ENCODE data around the gene GPATCH2L.

Gene GPATCH2L

DNA sequence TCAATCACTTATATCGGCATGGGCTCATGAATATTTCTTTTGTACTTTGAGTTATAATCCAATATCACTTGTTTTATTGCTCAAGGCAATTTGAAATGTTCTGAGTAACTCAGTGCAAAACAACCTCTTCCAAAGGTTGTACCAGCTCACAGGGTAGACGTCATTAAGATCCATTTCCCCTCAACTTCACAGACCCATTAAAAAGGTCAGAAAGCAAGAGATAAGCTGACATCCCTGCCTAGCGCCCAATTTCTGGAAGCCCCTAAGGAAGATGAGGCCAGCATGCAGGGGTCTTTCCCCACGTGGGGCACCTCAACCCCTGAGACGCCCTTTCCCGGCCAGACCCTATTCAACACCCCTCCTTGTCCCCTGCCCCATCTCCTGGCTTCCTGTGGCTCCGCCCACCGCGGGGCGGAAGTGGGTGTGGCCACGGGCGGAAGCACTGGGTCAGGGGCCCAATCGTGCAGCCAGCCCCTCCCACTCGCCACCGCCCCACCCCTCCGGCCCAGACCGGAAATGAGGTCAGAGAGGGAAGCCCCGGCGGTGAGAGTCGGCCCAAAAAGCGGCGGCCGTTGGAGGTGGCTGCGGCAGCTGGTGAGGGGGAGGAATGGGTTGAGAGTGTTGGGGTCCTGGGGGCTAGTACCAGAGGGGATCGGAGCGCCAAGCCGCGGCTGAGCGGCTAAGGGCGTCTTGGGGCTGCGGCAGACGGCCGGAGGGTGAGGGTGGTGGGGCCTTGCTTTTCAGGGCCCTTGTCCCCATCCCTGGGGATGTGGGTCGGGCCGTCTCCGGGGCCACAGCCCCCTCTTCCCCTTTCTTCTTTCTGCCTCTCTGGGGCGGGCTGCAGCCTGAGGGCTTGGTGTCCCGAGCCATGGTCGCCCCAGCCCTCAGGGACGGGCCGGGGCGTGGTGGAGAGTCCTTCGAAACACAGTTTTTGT is at the start of gene GPATCH2L:
Gene GPATCH2L (plus strand): TSS at position 525 of the 935 bp plus-strand sequence. CDS start 2,442 bp downstream, outside the sequence.
- peak; percentile 97 for DNase-seq (ENCODE audit: low read depth in 1 of 2, low spot score in 1 of 2)

DNA sequence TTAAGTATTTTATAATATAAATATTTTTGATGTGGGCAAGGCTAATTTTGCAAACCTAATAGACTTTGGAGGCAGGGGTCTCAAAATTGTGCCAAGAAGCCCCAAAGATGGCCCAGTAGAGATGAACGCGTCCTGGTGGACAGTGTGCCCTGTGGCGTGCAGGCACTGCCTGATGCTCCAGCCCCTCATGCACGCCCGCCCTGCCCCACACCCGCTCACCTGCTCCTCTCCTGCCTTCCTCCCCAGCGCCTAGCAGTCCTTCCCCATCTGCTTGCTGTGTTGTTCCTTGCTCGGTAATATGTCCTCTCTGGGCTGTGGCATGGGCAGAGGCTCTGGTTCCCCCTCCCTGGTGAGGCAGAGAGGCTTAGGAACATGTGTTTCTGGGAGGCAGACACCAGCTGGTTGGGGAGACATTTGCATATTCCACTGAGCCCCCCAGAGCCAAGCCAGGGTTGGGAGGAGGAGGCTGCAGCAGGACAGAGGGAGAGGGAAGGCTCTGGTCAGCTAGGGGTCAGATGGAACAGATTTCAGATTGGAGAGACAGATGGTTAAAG is 46.8 kb upstream of the GPATCH2L start:
- no peak for DNase-seq (ENCODE audit: low read depth in 1 of 2, low spot score in 1 of 2)

DNA sequence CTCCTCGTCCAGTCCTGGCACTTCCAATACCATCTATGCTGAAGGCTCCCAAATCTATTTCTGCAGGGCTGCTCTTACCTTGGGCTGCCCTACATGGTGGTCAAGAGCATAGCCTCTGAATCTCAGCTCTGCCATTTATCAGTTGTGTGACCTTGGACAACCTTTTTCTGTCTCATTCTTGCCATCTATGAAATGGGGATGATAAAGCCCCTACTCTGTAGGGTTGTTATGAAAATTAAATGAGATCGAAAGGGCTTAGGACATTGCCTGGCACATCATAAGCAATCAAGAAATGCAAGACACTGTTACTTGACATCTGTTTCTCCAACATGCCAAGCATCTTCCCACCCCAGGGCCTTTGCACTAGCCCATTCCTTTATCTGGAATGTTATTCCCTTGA is 45.5 kb upstream of the GPATCH2L start:
- DNase-seq (ENCODE audit: low read depth in 1 of 2, low spot score in 1 of 2): no peak

DNA sequence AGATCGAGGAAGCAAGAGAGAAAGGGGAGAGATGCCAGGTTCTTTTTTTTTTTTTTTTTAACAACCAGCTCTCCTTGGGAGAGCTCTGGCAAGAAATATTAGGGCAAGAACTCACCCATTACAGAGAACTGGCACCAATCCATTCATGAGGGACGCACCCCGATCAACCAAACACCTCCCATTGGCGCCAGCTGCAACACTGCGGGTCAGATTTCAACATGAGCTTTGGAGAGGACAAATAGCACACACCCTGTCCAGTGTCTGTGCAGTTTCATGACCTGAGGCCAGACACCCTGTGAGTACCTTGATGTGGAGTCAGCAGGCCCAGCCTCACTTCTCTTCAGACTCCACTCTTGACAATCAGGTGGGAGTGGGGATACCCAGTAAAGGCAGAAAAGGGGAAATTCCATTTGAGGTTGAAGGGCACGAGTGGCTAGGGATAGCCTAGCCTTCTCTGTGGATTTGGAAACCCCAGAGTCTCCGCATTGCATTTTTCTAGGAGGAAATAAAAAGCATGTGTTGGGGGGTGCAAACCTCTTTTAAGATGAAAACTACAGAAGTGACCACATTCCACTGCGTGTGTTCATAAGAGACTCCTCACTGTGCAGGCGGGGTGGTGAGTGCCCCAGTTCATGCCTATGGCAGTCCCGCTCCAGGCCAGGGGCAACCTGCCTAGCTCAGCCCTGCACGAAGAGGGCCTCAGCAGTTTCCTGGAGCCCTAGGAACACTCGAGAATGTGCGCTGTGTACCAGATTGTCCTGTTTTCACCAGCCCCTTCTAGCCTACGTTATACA is 42.4 kb upstream of the GPATCH2L start:
- DNase-seq (ENCODE audit: low read depth in 1 of 2, low spot score in 1 of 2): no peak

- no peak for DNase-seq (ENCODE audit: low read depth in 1 of 2, low spot score in 1 of 2)
Measured at GRCh38 chr14:76112889-76113624, 38.7 kb upstream of the GPATCH2L start.

- no peak for DNase-seq (ENCODE audit: low read depth in 1 of 2, low spot score in 1 of 2)
Measured at GRCh38 chr14:76113691-76114090, 38.0 kb upstream of the GPATCH2L start.

- DNase-seq (ENCODE audit: low read depth in 1 of 2, low spot score in 1 of 2): no peak
Measured at GRCh38 chr14:76115010-76115422, 36.7 kb upstream of the GPATCH2L start.

DNA sequence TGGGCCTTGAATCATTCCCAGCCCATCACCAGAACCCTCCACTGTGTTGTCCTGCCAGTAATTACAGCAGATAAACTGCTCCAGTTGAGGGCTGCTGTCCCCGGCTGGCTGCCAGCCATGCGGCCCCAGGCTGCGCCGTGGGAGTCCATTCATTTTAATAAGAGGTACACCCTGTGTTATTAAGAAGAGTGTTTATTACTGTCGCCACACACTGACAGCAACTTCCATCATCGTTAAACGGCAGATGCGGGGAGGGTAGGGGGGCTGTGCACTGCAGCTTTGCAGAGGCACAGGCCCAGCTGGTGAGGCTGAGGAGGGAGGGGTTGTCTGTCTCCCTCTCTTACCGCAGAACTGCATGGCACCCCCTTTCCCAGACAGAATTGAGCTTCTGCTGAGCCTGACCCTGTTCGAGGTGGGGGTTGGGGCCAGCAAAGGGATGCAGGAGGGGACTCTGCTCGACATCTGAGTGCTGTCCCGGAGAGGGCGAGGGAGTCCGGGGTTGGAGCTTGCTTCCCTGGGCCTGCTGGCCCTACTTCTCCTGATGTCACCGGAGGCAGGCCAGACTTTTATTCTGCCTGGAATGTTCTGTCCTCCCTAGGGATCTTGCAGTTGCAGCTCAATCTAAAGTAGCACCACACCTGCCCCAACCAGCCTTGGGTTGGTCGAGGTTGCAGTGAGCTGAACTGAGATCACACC is 33.8 kb upstream of the GPATCH2L start:
- no peak for DNase-seq (ENCODE audit: low read depth in 1 of 2, low spot score in 1 of 2)

DNA sequence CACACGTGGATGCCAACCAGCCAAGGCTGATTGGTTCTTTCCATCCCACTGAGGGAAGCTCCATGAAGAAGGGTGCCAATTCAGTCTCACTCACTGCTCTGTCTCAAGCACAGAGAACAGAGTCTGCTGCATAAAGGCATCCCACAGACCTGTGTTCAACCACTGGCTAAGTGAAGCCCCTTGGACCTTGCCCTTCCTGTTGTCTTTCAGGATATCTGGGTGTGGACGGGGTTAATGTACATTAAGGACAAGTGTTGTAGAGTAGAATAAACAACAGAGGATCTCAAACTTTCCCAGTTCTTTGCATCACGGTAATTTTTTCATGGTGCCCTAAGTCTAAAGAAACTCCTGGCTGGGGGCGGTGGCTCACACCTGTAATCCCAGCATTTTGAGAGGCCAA is 33.1 kb upstream of the GPATCH2L start:
- DNase-seq (ENCODE audit: low read depth in 1 of 2, low spot score in 1 of 2): no peak

GRCh38 chr14:76121089-76121748 is 30.5 kb upstream of the GPATCH2L start:
- no peak for DNase-seq (ENCODE audit: low read depth in 1 of 2, low spot score in 1 of 2)

DNA sequence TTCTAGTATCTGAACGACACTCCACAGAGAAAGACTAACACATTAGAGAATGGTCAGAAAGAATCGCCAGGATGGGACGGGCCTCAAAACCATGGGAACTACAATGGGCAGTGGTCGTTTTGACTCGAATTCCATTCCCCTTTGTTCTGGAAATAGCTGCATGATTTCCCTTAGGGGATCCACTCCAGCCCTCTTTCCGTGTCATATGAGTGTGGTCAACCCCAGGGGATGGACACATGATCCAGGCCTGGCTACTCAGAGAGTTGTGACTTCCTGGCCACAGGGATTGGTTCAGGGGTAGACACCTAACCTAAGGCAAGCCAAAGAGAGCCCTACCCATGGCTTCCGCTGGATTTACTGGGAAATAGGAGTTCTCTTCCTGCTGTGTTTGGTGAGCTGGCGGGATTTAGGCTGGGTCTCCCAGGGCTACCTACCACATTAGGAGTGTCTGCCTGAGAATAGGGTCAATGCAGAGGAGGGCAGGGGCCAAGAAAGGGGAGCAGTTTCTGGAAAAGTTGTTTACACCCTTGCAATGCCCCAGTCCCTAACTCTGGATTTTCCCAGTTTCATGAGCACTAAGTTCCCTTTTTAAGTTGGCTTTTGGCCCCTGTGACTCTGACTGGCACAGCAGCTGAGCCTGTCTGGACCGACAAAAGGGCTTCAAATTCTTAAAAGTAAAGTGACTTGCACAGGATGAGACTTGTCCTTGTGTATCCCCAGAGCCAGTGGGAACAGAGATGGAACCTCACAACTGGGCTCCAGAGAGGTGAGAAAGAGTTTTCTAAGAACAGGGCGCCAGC is 28.1 kb upstream of the GPATCH2L start:
- DNase-seq (ENCODE audit: low read depth in 1 of 2, low spot score in 1 of 2): no peak

DNA sequence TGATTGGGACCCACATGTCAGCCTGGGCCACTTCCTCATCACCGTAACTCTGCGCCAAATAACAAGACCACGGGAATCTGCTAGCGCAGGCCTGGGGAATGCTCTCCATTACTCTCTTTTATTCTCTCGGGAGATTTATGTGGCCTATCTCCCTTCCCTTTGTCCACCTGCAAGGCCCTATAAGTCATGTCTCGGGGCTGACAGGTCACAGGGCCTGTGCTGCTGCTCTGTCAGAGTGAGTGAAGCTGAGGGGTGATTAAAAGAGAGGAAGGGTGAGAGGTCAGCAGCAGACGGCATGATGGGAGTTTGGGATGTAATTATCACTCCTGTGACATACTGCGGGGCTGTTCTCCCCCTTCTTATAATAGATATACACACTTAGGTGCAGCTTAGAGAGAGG is 26.2 kb upstream of the GPATCH2L start:
- no peak for DNase-seq (ENCODE audit: low read depth in 1 of 2, low spot score in 1 of 2)

GRCh38 chr14:76126076-76126475 is 25.6 kb upstream of the GPATCH2L start:
- DNase-seq (ENCODE audit: low read depth in 1 of 2, low spot score in 1 of 2): no peak

- DNase-seq (ENCODE audit: low read depth in 1 of 2, low spot score in 1 of 2): no peak
Measured at GRCh38 chr14:76129851-76130576, 21.7 kb upstream of the GPATCH2L start.

DNA sequence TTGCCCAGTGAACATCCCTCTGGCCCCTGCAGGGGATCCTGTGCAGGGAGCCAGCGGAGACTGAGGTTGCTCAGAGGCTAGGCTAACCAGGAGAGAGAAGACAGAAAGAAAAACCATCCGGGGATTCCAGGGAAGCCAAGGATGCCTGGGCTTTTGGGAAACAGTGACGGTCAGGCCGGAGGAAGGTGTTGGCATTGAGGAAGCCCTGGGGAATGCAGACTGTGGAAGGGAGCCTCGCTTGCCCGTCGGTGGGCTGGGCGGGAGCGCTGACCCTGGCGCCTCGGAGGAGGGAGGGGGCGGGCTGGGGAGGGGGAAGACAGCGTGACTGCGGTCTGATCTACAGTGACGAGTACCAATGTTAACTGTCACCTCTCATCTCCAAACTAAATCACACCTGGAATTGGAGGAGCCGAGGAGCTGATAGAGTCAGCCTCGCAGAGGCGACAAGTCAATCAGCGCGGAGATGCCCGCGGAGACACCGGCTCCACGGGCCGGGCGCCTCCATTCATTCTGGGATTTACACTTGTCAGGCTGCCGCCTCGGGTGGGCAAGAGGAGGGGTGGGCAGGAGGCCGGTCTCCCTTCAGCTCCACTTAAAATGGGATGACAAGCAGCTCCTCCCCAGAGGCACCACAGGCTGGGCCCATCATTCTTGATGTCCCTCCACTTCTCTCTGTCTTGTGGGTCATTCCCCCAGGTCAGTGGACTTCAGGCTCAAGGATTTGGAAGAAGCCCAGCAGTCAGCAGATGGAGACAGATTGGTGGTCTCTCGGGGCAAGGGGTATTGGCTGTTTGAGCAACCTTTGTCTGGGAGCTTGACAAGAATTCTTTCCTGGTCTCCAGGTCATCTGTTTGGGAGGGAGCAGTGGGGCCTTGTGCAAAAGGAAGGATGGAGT is 20.4 kb upstream of the GPATCH2L start:
- no peak for DNase-seq (ENCODE audit: low read depth in 1 of 2, low spot score in 1 of 2)

- no peak for DNase-seq (ENCODE audit: low read depth in 1 of 2, low spot score in 1 of 2)
Measured at GRCh38 chr14:76133103-76133502, 18.6 kb upstream of the GPATCH2L start.

- DNase-seq (ENCODE audit: low read depth in 1 of 2, low spot score in 1 of 2): no peak
Measured at GRCh38 chr14:76134231-76134630, 17.5 kb upstream of the GPATCH2L start.

Data from activated T-helper 1 cell treated with anti-CD3 and anti-CD28 coated beads, Interleukin-2, amount 50 U/mL, for 16 hours (primary cell).